H1 (cell line): Measurements from ENCODE around the gene TMEM220. TPM values are rescaled to one million over a fixed set of nuclear protein-coding genes. Genes with fewer than 3 reads are reported as not detected.

ENCODE experiments used
- CBX5 ChIP-seq: fragments of 300-800, 300-1000 bp; sonication (generic); IDR thresholded peaks from 2 replicates; pipeline ENCODE4 v1.7.1; 2016; ENCODE audit warnings: antibody characterized with exemption, low read length, low read depth
- CTBP2 ChIP-seq: IDR thresholded peaks from 2 replicates; pipeline ENCODE4 v1.7.0; 2011; ENCODE audit warnings: borderline replicate concordance, mild to moderate bottlenecking, moderate library complexity, mixed read lengths, low read length; ENCODE audit not compliant: insufficient read depth, insufficient read length
- HDAC2 ChIP-seq, 2 experiments: fragments of 300-600 bp in 1 of 2; sonication (generic) in 1 of 2; IDR thresholded peaks; 2 replicates each; pipeline ENCODE4 v1.6.1; 2011 to 2012; ENCODE audit warnings: low read depth in 2 of 2, low read length in 2 of 2, mild to moderate bottlenecking in 2 of 2, moderate library complexity in 2 of 2, borderline replicate concordance in 1 of 2, inconsistent platforms in 1 of 2
- JUN ChIP-seq: IDR thresholded peaks from 2 replicates; pipeline ENCODE4 v1.6.1; 2011; ENCODE audit warnings: low read depth, mild to moderate bottlenecking, improper control_type of control experiment, low read length
- JUND ChIP-seq: IDR thresholded peaks from 2 replicates; pipeline ENCODE4 v1.6.1; 2011; ENCODE audit warnings: mild to moderate bottlenecking, improper control_type of control experiment, low read length
- RXRA ChIP-seq: IDR thresholded peaks from 2 replicates; pipeline ENCODE4 v1.6.1; 2011; ENCODE audit warnings: low read depth, mild to moderate bottlenecking, low read length, moderate library complexity; ENCODE audit not compliant: insufficient read depth
- TCF12 ChIP-seq: IDR thresholded peaks from 2 replicates; pipeline ENCODE4 v1.6.1; 2011; ENCODE audit warnings: low read depth, mild to moderate bottlenecking, low read length
- polyA plus RNA-seq, 7 experiments: library from polyadenylated mRNA; depleted of rRNA in 3 of 7; stranded (reverse) in 5 of 7; unstranded in 2 of 7; fragments of >200 nt in 5 of 7; fragments of 200-250 nt in 2 of 7; gene quantifications; 1 replicate in 5 of 7; 2 replicates in 1 of 7; 4 replicates in 1 of 7; pipeline versions ENCODE4 v1.2.1 to v1.2.3, GENCODE V29; 2011 to 2013; ENCODE audit warnings: missing spikeins in 2 of 7, mixed read lengths in 2 of 7
- total RNA-seq: library from RNA; stranded (reverse); fragmentation: NEBNext Ultra II Directional; extraction: Animal tissue kit (Norgen Biotek cat#: 25700); gene quantifications from 2 replicates; pipeline ENCODE4 v1.2.1, GENCODE V29; 2021

TMEM220 gene
- total and polyA plus RNA-seq, 2 of the 8 experiments (the other 6 are each of a cell fraction or from before 2014, with no cell fraction given), result 3.8 to 4.1 TPM

DNA sequence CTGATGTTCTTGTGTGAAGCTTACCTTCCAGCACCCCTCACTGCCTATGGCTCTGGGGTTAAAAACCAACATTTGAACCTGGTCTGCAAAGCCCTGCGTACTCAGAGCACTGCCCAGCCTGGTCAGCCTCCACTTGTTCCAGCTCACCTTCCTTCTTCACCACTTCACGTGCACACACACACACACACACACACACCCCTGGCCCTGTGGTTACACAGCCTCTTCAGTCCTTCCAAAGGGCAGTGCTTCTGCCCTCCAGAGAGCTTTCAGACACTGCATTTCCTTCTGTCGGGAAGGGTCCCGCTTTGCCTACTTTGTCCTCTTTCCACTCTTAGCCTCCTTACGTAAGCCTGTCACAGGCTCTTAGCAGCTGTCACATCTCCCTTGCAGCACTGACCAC, 9.6 kb upstream of the TMEM220 start (continued):
- TF ChIP-seq HDAC2 (IDR thresholded peaks at IDR 0.05; ENCODE audit: borderline replicate concordance in 1 of 2, low read depth in 2 of 2, low read length in 2 of 2) (no peak), CBX5 (no peak), TCF12 (no peak), CTBP2 (no peak), RXRA (no peak), JUND (no peak), JUN (no peak)
